GM23338 (cell line): ENCODE data around the gene SORCS2. TPM values are rescaled to one million over a fixed set of nuclear protein-coding genes. Genes with fewer than 3 reads are reported as not detected.

Experiments
- ATAC-seq: fragments of 200-7000 bp; cut with Tn5 transposase; 3 replicates; pipeline ENCODE4 v1.9.1; 2020
- DNase-seq: peaks from one replicate; pipeline ENCODE4 v3.0.0-alpha.2; 2015; ENCODE audit warnings: low spot score
- H2AFZ ChIP-seq: fragments of 200-600 bp; sonication (generic); 2 replicates; pipeline ENCODE4 v1.8.0; 2016; ENCODE audit warnings: antibody characterized with exemption, mild to moderate bottlenecking, moderate library complexity
- H3F3A ChIP-seq: fragments of 200-600 bp; sonication (generic); replicated peaks from 2 replicates; pipeline ENCODE4 v1.8.0; 2017; ENCODE audit warnings: antibody characterized with exemption, mixed run types, low read depth
- H3K27ac ChIP-seq: fragments of 200-600 bp; sonication (generic); 2 replicates; pipeline ENCODE4 v1.6.1; 2016; ENCODE audit warnings: low read depth
- H3K27me3 ChIP-seq: fragments of 200-600 bp; sonication (generic); 2 replicates; pipeline ENCODE4 v1.8.0; 2016; ENCODE audit warnings: mild to moderate bottlenecking, mixed run types, moderate library complexity; ENCODE audit not compliant: insufficient read depth
- H3K36me3 ChIP-seq: fragments of 200-600 bp; sonication (generic); 2 replicates; pipeline ENCODE4 v1.8.0; 2016; ENCODE audit warnings: mild to moderate bottlenecking; ENCODE audit not compliant: insufficient read depth
- H3K4me1 ChIP-seq: fragments of 200-600 bp; sonication (generic); 2 replicates; pipeline ENCODE4 v1.8.0; 2016; ENCODE audit warnings: mild to moderate bottlenecking, moderate library complexity; ENCODE audit not compliant: insufficient read depth
- H3K4me2 ChIP-seq: fragments of 200-600 bp; sonication (generic); 2 replicates; pipeline ENCODE4 v1.7.1; 2017; ENCODE audit warnings: mixed run types
- H3K4me3 ChIP-seq: fragments of 200-600 bp; sonication (generic); 2 replicates; pipeline ENCODE4 v1.6.1; 2016; ENCODE audit warnings: mixed run types
- H3K79me2 ChIP-seq: fragments of 200-600 bp; sonication (generic); replicated peaks from 2 replicates; pipeline ENCODE4 v1.8.0; 2017; ENCODE audit warnings: mild to moderate bottlenecking; ENCODE audit not compliant: insufficient read depth
- H3K9me2 ChIP-seq: fragments of 200-600 bp; sonication (generic); 2 replicates; pipeline ENCODE4 v1.8.0; 2017; ENCODE audit not compliant: insufficient read depth
- H4K20me1 ChIP-seq: fragments of 200-600 bp; sonication (generic); replicated peaks from 2 replicates; pipeline ENCODE4 v1.8.0; 2017; ENCODE audit warnings: mild to moderate bottlenecking; ENCODE audit not compliant: insufficient read depth
- H3K27ac Mint-ChIP-seq: 2 replicates; pipeline ENCODE4 v1.8.0; 2020; ENCODE audit warnings: inconsistent platforms, mild to moderate bottlenecking, moderate library complexity, mixed read lengths
- H3K27me3 Mint-ChIP-seq: 3 replicates; pipeline ENCODE4 v1.8.0; 2022; ENCODE audit warnings: low read depth, mild to moderate bottlenecking, moderate library complexity, mixed read lengths, inconsistent platforms; ENCODE audit not compliant: insufficient read depth, poor library complexity
- H3K36me3 Mint-ChIP-seq: 3 replicates; pipeline ENCODE4 v1.8.0; 2021; ENCODE audit warnings: low read depth, mild to moderate bottlenecking, inconsistent platforms, moderate library complexity, mixed read lengths
- H3K4me1 Mint-ChIP-seq: 3 replicates; pipeline ENCODE4 v1.8.0; 2020; ENCODE audit warnings: mild to moderate bottlenecking, inconsistent platforms, mixed read lengths
- H3K4me3 Mint-ChIP-seq: 3 replicates; pipeline ENCODE4 v1.8.0; 2021; ENCODE audit warnings: moderate library complexity, mild to moderate bottlenecking, inconsistent platforms, mixed read lengths
- H3K9me3 Mint-ChIP-seq: 3 replicates; pipeline ENCODE4 v1.8.0; 2020; ENCODE audit warnings: moderate library complexity, mild to moderate bottlenecking, inconsistent platforms, mixed read lengths
- CREB1 ChIP-seq: fragments of 250-450 bp; sonication (Bioruptor Pico); IDR thresholded peaks from 2 replicates; pipeline ENCODE4 v1.5.0; 2020; ENCODE audit warnings: low read depth, mild to moderate bottlenecking, moderate library complexity
- CTCF ChIP-seq, 2 experiments: fragments of 200-600 bp in 1 of 2; sonication (generic) in 1 of 2; conservative IDR thresholded peaks; 2 replicates each; pipeline versions ENCODE4 v1.5.1 to v1.6.1; 2016 to 2017; ENCODE audit warnings: antibody characterized with exemption in 2 of 2, low read depth in 2 of 2, mild to moderate bottlenecking in 2 of 2, moderate library complexity in 1 of 2
- ETS1 ChIP-seq: IDR thresholded peaks from 2 replicates; pipeline ENCODE4 v1.6.1; 2016; ENCODE audit warnings: antibody characterized with exemption
- EZH2 ChIP-seq: fragments of 200-600 bp; sonication (generic); IDR thresholded peaks from one replicate; pipeline ENCODE4 v1.8.0; 2017; ENCODE audit warnings: antibody characterized with exemption, mild to moderate bottlenecking, low read depth; ENCODE audit not compliant: unreplicated experiment
- EZH2phosphoT487 ChIP-seq: fragments of 200-600 bp; sonication (generic); IDR thresholded peaks from one replicate; pipeline ENCODE4 v1.8.1; 2018; ENCODE audit warnings: antibody characterized with exemption; ENCODE audit not compliant: unreplicated experiment
- NANOG ChIP-seq: IDR thresholded peaks from 2 replicates; pipeline ENCODE4 v1.6.1; 2016; ENCODE audit warnings: antibody characterized with exemption, borderline replicate concordance
- REST ChIP-seq: IDR thresholded peaks from one replicate; pipeline ENCODE4 v1.6.1; 2018; ENCODE audit warnings: antibody characterized with exemption; ENCODE audit not compliant: unreplicated experiment
- STAT1 ChIP-seq: IDR thresholded peaks from one replicate; pipeline ENCODE4 v1.6.1; 2016; ENCODE audit warnings: antibody characterized with exemption; ENCODE audit not compliant: unreplicated experiment
- ZNF114 ChIP-seq: fragments of 250-450 bp; sonication (Bioruptor Pico); IDR thresholded peaks from 2 replicates; pipeline ENCODE4 v1.5.0; 2020; ENCODE audit warnings: mild to moderate bottlenecking, moderate library complexity
- ZNF331 ChIP-seq: fragments of 250-450 bp; sonication (Bioruptor Pico); IDR thresholded peaks from 2 replicates; pipeline ENCODE4 v1.5.0; 2020; ENCODE audit warnings: low read depth, mild to moderate bottlenecking, moderate library complexity
- polyA plus RNA-seq: library from polyadenylated mRNA; unstranded; fragments of >200 nt; fragmentation: Nextera tagmentation; extraction: Ambion mirVana; gene quantifications from 2 replicates; pipeline ENCODE4 v1.2.1, GENCODE V29; 2016
- total RNA-seq: library from RNA; depleted of rRNA; stranded (reverse); fragments of >200 nt; shearing (Covaris generic); gene quantifications from 2 replicates; pipeline ENCODE4 v1.2.3, GENCODE V29; 2014
- TF ChIP-seq, protein P1 (sequence below): fragments of 250-450 bp; sonication (Bioruptor Pico); IDR thresholded peaks from 2 replicates; pipeline ENCODE4 v1.5.0; 2020; ENCODE audit warnings: mild to moderate bottlenecking, moderate library complexity

Gene SORCS2
- total and polyA plus RNA-seq, 2 experiments from 2014 or later = 0.47 to 2.4 TPM

DNA sequence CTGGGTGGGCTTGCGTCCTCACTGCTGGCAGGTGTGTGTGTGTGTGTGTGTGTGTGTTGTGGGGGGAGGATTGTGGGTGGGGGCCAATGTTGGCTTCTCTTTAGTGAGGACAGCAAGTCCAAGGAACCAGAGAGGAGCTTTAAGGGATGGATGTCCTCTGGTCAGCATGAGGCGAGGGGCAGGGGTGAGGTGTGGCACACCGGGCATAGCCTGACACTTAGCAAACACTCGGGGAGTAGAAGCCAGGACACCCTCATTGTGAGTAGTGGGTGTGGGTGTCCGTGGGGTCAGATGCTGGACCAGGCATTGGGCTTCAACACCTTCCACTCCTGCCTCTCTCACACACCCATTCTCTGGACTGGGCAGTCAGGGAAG is 2.8 kb downstream of the SORCS2 start (continued):
- TF ChIP-seq EZH2phosphoT487 = no peak
- TF ChIP-seq ZNF331 (CRISPR knock-in tag) = no peak
- no peak for TF ChIP-seq ETS1
- no peak for TF ChIP-seq ZNF114
- TF ChIP-seq NANOG = no peak
- no peak for TF ChIP-seq CTCF (conservative IDR thresholded peaks at IDR 0.05; ENCODE audit: low read depth in 2 of 2)
- no peak for TF ChIP-seq STAT1

DNA sequence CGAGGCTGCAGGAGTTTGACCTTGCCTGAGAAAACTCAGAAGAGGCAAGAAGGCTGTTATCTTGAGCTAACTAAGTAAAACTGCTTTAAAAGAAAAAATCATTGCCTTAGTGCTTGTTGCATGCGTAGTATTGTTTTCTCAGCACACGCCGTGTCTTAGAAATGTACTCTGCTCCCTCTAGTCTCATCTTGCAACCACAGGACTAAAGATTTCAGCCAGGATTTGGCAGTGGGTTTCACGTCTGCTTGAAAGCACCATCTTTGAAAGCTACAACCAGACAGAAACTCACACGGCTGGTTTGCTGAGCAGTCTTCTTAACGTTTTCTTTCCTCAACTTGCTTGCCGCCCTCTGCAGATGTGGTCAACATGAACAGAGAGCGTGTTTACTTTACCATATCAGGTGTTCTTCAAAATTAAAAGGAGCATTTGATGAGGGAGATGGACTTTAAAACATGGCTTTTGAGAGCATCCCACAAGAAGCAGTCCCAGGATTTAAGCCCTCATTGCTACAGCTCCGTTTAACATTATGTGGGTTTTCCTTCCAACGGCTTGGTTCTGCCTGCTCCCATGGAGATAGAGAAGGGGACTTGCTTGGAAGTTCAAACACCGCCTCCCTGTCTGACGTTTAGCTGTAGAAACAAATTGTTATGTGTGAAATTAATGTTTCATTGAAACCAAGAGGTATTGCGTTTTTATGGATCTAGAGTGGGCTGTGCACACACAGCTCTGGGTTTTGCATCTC is 3.4 kb downstream of the SORCS2 start:
- Histone ChIP-seq H3K4me2 (no peak overlapping the region), H3K9me2 (no peaks in the 10 kb centered on the region), H4K20me1 (no peaks in the 10 kb centered on the region; the same call in 1 of the 2 replicates), H3K4me1 (peaks cover 8% of the 10 kb centered on the region; the same call in 1 of the 2 replicates), H3K27ac (no peak overlapping the region), H3K4me3 (no peak overlapping the region), H3K79me2 (no peaks in the 10 kb centered on the region), H3K36me3 (no peaks in the 10 kb centered on the region), H3F3A (no peaks in the 10 kb centered on the region), H3K27me3 (peaks cover 22% of the 10 kb centered on the region), H2AFZ (no peak overlapping the region)
- no peaks in the 10 kb centered on the region for H3K36me3 Mint-ChIP-seq
- peaks cover 31% of the 10 kb centered on the region for H3K4me1 Mint-ChIP-seq
- no peaks in the 10 kb centered on the region for H3K9me3 Mint-ChIP-seq
- TF ChIP-seq EZH2phosphoT487 (no peak), EZH2 (no peak), ZNF114 (no peak), STAT1 (no peak), REST (no peak), CREB1 (CRISPR knock-in tag) (no peak)
- TF ChIP-seq, protein P1, sequence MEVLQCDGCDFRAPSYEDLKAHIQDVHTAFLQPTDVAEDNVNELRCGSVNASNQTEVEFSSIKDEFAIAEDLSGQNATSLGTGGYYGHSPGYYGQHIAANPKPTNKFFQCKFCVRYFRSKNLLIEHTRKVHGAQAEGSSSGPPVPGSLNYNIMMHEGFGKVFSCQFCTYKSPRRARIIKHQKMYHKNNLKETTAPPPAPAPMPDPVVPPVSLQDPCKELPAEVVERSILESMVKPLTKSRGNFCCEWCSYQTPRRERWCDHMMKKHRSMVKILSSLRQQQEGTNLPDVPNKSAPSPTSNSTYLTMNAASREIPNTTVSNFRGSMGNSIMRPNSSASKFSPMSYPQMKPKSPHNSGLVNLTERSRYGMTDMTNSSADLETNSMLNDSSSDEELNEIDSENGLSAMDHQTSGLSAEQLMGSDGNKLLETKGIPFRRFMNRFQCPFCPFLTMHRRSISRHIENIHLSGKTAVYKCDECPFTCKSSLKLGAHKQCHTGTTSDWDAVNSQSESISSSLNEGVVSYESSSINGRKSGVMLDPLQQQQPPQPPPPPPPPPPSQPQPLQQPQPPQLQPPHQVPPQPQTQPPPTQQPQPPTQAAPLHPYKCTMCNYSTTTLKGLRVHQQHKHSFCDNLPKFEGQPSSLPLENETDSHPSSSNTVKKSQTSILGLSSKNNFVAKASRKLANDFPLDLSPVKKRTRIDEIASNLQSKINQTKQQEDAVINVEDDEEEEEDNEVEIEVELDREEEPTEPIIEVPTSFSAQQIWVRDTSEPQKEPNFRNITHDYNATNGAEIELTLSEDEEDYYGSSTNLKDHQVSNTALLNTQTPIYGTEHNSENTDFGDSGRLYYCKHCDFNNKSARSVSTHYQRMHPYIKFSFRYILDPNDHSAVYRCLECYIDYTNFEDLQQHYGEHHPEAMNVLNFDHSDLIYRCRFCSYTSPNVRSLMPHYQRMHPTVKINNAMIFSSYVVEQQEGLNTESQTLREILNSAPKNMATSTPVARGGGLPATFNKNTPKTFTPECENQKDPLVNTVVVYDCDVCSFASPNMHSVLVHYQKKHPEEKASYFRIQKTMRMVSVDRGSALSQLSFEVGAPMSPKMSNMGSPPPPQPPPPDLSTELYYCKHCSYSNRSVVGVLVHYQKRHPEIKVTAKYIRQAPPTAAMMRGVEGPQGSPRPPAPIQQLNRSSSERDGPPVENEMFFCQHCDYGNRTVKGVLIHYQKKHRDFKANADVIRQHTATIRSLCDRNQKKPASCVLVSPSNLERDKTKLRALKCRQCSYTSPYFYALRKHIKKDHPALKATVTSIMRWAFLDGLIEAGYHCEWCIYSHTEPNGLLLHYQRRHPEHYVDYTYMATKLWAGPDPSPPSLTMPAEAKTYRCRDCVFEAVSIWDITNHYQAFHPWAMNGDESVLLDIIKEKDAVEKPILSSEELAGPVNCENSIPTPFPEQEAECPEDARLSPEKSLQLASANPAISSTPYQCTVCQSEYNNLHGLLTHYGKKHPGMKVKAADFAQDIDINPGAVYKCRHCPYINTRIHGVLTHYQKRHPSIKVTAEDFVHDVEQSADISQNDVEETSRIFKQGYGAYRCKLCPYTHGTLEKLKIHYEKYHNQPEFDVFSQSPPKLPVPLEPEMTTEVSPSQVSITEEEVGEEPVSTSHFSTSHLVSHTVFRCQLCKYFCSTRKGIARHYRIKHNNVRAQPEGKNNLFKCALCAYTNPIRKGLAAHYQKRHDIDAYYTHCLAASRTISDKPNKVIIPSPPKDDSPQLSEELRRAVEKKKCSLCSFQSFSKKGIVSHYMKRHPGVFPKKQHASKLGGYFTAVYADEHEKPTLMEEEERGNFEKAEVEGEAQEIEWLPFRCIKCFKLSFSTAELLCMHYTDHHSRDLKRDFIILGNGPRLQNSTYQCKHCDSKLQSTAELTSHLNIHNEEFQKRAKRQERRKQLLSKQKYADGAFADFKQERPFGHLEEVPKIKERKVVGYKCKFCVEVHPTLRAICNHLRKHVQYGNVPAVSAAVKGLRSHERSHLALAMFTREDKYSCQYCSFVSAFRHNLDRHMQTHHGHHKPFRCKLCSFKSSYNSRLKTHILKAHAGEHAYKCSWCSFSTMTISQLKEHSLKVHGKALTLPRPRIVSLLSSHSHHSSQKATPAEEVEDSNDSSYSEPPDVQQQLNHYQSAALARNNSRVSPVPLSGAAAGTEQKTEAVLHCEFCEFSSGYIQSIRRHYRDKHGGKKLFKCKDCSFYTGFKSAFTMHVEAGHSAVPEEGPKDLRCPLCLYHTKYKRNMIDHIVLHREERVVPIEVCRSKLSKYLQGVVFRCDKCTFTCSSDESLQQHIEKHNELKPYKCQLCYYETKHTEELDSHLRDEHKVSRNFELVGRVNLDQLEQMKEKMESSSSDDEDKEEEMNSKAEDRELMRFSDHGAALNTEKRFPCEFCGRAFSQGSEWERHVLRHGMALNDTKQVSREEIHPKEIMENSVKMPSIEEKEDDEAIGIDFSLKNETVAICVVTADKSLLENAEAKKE (CRISPR knock-in tag) = no peak
- H3K27ac Mint-ChIP-seq = no peak overlapping the region
- ATAC-seq (no peak), DNase-seq (no peak)
- peaks cover 35% of the 10 kb centered on the region for H3K27me3 Mint-ChIP-seq
- H3K4me3 Mint-ChIP-seq = no peak overlapping the region
